NCI-H128 (cell line): Measurements from ENCODE around the gene ADCY1.

Source experiments
- DNase-seq: peaks from one replicate; lab custom pipeline; 2025; ENCODE audit not compliant: unreplicated experiment; lab: John Stamatoyannopoulos, UW

Gene ADCY1

GRCh38 chr7:45576249-45576929 lies 2.2 kb downstream of the ADCY1 start:
- no peak for DNase-seq

GRCh38 chr7:45578022-45578421 lies 3.9 kb downstream of the ADCY1 start:
- no peak for DNase-seq

GRCh38 chr7:45578467-45578866 lies 4.3 kb downstream of the ADCY1 start:
- no peak for DNase-seq

GRCh38 chr7:45579391-45579801 lies 5.2 kb downstream of the ADCY1 start:
- no peak for DNase-seq

- DNase-seq: no peak
Observed at GRCh38 chr7:45580053-45580872, 6.1 kb downstream of the ADCY1 start.

GRCh38 chr7:45581271-45581780 lies 7.2 kb downstream of the ADCY1 start:
- DNase-seq: no peak

GRCh38 chr7:45582136-45582749 lies 8.1 kb downstream of the ADCY1 start:
- DNase-seq: no peak

GRCh38 chr7:45582868-45583277 lies 8.7 kb downstream of the ADCY1 start:
- DNase-seq: no peak

GRCh38 chr7:45583296-45583695 lies 9.1 kb downstream of the ADCY1 start:
- no peak for DNase-seq

GRCh38 chr7:45584261-45585210 lies 10.4 kb downstream of the ADCY1 start:
- DNase-seq: no peak

- DNase-seq: no peak
Observed at GRCh38 chr7:45585628-45586027, 11.5 kb downstream of the ADCY1 start.

GRCh38 chr7:45586542-45587520 lies 12.7 kb downstream of the ADCY1 start:
- no peak for DNase-seq

- DNase-seq: no peak
Observed at GRCh38 chr7:45588466-45588865, 14.3 kb downstream of the ADCY1 start.

GRCh38 chr7:45589061-45589460 lies 14.9 kb downstream of the ADCY1 start:
- DNase-seq: no peak

- no peak for DNase-seq
Observed at GRCh38 chr7:45589915-45590678, 15.9 kb downstream of the ADCY1 start.

GRCh38 chr7:45590679-45591057 lies 16.5 kb downstream of the ADCY1 start:
- no peak for DNase-seq

- DNase-seq: no peak
Observed at GRCh38 chr7:45591101-45591906, 17.1 kb downstream of the ADCY1 start.
